PFSK-1 (cell line): Measurements from ENCODE around the gene ARHGEF10L.

ENCODE experiments used
- FOXP2 ChIP-seq: optimal IDR thresholded peaks from 2 replicates; pipeline ENCODE3; 2011; ENCODE audit warnings: borderline replicate concordance, control low read depth, inconsistent platforms; ENCODE audit not compliant: insufficient read depth; ENCODE audit errors: extremely low read length, extremely low read depth
- POLR2AphosphoS5 ChIP-seq: IDR thresholded peaks from 2 replicates; pipeline ENCODE4 v1.6.1; 2012; ENCODE audit warnings: low read depth, mild to moderate bottlenecking, control low read depth, low read length, moderate library complexity
- SIN3A ChIP-seq: IDR thresholded peaks from 2 replicates; pipeline ENCODE4 v1.6.1; 2012; ENCODE audit warnings: mild to moderate bottlenecking, low read length, moderate library complexity, borderline replicate concordance; ENCODE audit not compliant: insufficient read depth
- TAF1 ChIP-seq: IDR thresholded peaks from 2 replicates; pipeline ENCODE4 v1.6.1; 2012; ENCODE audit warnings: low read length, control low read depth, borderline replicate concordance; ENCODE audit not compliant: insufficient read depth
- TF ChIP-seq, protein P1 (sequence below), 2 experiments: IDR thresholded peaks; 2 replicates each; pipeline versions ENCODE4 v1.6.1 to v1.8.0; 2011 to 2012; ENCODE audit warnings: low read depth in 2 of 2, low read length in 2 of 2, control low read depth in 1 of 2, inconsistent platforms in 1 of 2, mild to moderate bottlenecking in 1 of 2, moderate library complexity in 1 of 2; ENCODE audit not compliant: insufficient read depth in 1 of 2

Gene ARHGEF10L

DNA sequence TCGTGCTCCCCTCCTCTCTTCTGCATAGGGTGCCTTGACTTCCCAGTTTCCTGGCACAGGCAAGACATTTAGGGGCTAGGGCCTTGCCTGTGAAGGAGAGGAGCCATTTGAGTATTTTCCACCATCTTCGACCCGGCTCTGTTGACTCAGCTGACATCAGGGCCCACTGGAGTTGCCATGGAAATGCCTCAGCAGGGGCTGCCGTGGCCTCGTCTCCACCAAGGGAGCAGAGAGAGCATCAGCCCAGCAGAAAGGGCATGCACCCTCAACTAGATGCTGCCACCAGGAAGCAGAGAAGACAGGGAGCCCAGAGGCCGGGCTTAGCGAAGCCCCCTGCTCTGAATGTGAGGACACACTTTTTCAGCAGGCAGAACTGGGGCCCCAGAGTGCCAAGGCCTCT, 113.8 kb downstream of the ARHGEF10L start:
- TF ChIP-seq SIN3A = no peak
- TF ChIP-seq, protein P1, sequence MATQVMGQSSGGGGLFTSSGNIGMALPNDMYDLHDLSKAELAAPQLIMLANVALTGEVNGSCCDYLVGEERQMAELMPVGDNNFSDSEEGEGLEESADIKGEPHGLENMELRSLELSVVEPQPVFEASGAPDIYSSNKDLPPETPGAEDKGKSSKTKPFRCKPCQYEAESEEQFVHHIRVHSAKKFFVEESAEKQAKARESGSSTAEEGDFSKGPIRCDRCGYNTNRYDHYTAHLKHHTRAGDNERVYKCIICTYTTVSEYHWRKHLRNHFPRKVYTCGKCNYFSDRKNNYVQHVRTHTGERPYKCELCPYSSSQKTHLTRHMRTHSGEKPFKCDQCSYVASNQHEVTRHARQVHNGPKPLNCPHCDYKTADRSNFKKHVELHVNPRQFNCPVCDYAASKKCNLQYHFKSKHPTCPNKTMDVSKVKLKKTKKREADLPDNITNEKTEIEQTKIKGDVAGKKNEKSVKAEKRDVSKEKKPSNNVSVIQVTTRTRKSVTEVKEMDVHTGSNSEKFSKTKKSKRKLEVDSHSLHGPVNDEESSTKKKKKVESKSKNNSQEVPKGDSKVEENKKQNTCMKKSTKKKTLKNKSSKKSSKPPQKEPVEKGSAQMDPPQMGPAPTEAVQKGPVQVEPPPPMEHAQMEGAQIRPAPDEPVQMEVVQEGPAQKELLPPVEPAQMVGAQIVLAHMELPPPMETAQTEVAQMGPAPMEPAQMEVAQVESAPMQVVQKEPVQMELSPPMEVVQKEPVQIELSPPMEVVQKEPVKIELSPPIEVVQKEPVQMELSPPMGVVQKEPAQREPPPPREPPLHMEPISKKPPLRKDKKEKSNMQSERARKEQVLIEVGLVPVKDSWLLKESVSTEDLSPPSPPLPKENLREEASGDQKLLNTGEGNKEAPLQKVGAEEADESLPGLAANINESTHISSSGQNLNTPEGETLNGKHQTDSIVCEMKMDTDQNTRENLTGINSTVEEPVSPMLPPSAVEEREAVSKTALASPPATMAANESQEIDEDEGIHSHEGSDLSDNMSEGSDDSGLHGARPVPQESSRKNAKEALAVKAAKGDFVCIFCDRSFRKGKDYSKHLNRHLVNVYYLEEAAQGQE (IDR thresholded peaks at IDR 0.05; ENCODE audit: insufficient read depth in 1 of 2, low read depth in 2 of 2, low read length in 2 of 2) = no peak
- TF ChIP-seq FOXP2 = no peak
- no peak for TF ChIP-seq POLR2AphosphoS5
- no peak for TF ChIP-seq TAF1

GRCh38 chr1:17653728-17654351, 114.3 kb downstream of the ARHGEF10L start:
- TF ChIP-seq, protein P1 (IDR thresholded peaks at IDR 0.05; ENCODE audit: insufficient read depth in 1 of 2, low read depth in 2 of 2, low read length in 2 of 2) = no peak
- TF ChIP-seq SIN3A = no peak
- no peak for TF ChIP-seq POLR2AphosphoS5
- TF ChIP-seq FOXP2 = no peak
- no peak for TF ChIP-seq TAF1

DNA sequence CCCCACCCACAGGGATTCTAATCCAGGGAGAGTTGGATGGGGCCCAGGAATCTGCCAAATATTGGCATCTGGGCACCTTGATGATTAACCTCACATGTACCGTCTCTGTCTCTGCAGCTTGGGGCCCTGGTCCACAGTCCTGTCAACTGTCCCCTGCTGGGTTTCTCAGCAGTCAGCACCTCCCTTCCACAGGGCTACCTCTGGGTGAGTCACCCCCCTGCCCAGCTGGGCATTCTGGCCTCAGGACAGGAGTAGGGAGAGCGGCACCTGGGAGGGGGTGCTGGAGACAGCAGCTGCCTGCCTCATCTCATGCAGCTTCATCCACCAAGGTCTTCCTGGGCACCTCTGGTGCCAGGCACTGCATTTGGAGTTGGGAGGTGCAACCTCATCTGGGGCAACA, 115.0 kb downstream of the ARHGEF10L start:
- TF ChIP-seq FOXP2 (no peak), SIN3A (no peak), TAF1 (no peak), POLR2AphosphoS5 (no peak)
- TF ChIP-seq, protein P1 (IDR thresholded peaks at IDR 0.05; ENCODE audit: insufficient read depth in 1 of 2, low read depth in 2 of 2, low read length in 2 of 2) = no peak

DNA sequence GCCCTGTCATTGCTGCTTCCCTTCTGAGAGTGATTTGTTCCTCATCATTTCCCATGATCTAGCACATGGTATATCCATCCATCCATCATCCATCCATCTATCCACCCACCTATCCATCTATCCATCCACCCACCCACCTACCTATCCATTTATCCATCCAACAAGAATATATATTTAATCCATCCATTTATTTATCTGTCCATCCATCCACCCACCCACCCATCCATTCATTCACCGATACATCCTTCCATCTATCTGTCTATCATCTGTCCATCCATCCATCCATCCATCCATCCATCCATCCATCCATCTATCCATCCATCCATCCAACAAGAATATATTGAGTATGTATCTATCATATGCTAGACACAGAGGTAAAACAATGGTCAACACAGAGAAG, 115.7 kb downstream of the ARHGEF10L start:
- no peak for TF ChIP-seq TAF1
- no peak for TF ChIP-seq POLR2AphosphoS5
- TF ChIP-seq FOXP2 = no peak
- TF ChIP-seq SIN3A = no peak
- TF ChIP-seq, protein P1 (IDR thresholded peaks at IDR 0.05; ENCODE audit: insufficient read depth in 1 of 2, low read depth in 2 of 2, low read length in 2 of 2) = no peak

DNA sequence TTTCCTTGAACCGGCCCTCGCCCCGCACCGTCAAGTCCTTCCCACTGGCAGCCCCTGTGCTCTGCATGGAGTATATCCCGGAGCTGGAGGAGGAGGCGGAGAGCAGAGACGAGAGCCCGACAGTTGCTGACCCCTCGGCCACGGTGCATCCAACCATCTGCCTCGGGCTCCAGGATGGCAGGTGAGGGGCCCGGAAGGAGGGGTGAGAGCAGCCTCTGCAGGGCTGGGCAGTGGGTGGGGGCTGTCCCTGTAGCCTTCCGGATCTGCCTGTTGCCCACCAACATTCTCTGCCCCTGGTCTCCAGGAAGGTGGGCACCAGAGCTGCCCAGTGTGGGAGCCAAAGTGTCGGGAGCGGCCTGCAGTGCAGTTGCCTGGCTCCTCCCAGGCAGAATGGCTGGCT, 116.4 kb downstream of the ARHGEF10L start:
- TF ChIP-seq TAF1 = no peak
- TF ChIP-seq FOXP2 = no peak
- TF ChIP-seq SIN3A = no peak
- TF ChIP-seq, protein P1 (IDR thresholded peaks at IDR 0.05; ENCODE audit: insufficient read depth in 1 of 2, low read depth in 2 of 2, low read length in 2 of 2) = no peak
- no peak for TF ChIP-seq POLR2AphosphoS5
